Thyroid gland (tissue), 4 donors: Measurements from ENCODE around the gene CNRIP1. TPM values are rescaled to one million over a fixed set of nuclear protein-coding genes. Genes with fewer than 3 reads are reported as not detected.
A peak's percentile ranks its signal among the peaks of the same experiment; 100 is the strongest.

Experiments
- DNase-seq, 2 donors: peaks; one replicate each; pipeline ENCODE4 v3.0.0-alpha.2; 2019
- H3K27ac ChIP-seq, 3 donors: fragments of 200-600 bp; sonication (generic); 1 replicate in 2 of 3; 2 replicates in 1 of 3; pipeline ENCODE4 v1.5.1; 2016 to 2019; ENCODE audit warnings: mild to moderate bottlenecking in 1 of 3, moderate library complexity in 1 of 3
- H3K27me3 ChIP-seq: fragments of 200-600 bp; sonication (generic); one replicate; pipeline ENCODE4 v1.5.1; 2019
- H3K36me3 ChIP-seq, 2 donors: fragments of 200-600 bp; sonication (generic); one replicate each; pipeline ENCODE4 v1.5.1; 2016 to 2019
- H3K4me1 ChIP-seq, 2 donors: fragments of 200-600 bp; sonication (generic); one replicate each; pipeline ENCODE4 v1.5.1; 2017 to 2019
- H3K4me3 ChIP-seq, 3 donors: fragments of 200-600 bp; sonication (generic); replicated peaks in 1 of 3; 1 replicate in 2 of 3; 2 replicates in 1 of 3; pipeline ENCODE4 v1.5.1; 2016; ENCODE audit warnings: mild to moderate bottlenecking in 1 of 3
- H3K9me3 ChIP-seq: fragments of 200-600 bp; sonication (generic); one replicate; pipeline ENCODE4 v1.5.1; 2017
- POLR2A ChIP-seq, 2 donors: fragments of 450-650 bp; IDR thresholded peaks; one replicate each; pipeline ENCODE4 v1.6.1; 2017; ENCODE audit warnings: antibody characterized with exemption in 2 of 2, mild to moderate bottlenecking in 2 of 2, moderate library complexity in 1 of 2
- WGBS, 2 donors: methylation state at CpG; one replicate each; pipeline ENCODE4 v1.1.5; 2017; 5-methylcytosine and 5-hydroxymethylcytosine counted together
- intact Hi-C: fragments of 100-400 bp; cut with DNase I; formaldehyde crosslinking; loops from one replicate; pipeline ENCODE4 v1.15.1; 2023
- total RNA-seq, 4 donors: library from RNA; depleted of rRNA; stranded (reverse); fragments of >200 nt; gene quantifications; one replicate each; pipeline ENCODE4 v1.2.3, GENCODE V29; 2016
- TF ChIP-seq, protein P1 (sequence below), 6 experiments: fragments of 200-600 bp in 3 of 6; fragments of 450-650 bp in 3 of 6; sonication (generic) in 3 of 6; IDR thresholded peaks; one replicate each; pipeline ENCODE4 v1.5.1; 2016 to 2019; ENCODE audit warnings: antibody characterized with exemption in 6 of 6, mild to moderate bottlenecking in 2 of 6, inconsistent platforms in 1 of 6, moderate library complexity in 1 of 6

Gene CNRIP1
- total RNA-seq, 4 donors from 2014 or later, result 2.5 to 25.7 (median 17.1) TPM

DNA sequence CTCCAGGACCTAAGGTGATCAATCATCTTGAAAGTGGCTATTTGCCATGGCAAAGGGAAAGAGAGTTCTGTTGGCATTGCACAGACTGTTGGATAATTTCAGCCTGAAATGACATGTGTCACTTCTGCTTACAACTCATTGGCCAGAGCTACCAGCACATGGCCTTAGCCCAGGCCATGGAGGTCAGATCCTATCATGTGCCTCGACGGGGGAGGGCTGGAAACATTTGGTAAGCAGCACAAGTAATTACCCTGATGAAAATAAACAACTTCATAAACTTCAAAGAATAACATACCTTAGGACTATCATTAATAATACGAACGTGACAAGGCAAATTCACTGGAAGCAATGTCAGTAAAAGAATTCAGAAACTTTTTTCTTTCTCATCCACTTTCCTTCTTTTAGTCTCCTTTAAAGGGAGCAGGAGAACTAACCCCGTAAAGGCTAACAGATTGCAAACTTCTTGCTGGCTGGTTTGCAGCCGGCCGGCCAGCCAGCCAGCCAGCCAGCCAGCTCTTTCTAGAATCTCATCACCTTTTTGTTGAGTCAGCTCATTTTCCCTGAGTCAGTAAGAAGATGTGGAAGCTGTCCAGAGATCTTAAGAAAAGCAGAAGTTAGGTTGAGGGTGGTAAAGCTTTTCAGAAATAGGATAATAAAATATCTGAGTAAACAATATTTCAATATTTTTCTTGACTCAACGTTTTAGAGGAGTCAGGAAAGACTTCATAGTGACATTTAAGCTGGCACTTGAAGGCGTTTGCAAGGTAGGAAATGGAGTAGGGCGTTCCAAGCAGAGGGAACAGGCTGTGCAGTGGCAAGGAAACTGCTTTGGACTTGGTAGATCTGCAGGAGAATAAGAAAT lies 31.9 kb downstream of the CNRIP1 start:
- Histone ChIP-seq H3K4me1 (peaks cover 6 to 8% of the 10 kb centered on the region in 2 donors), H3K9me3 (no peaks in the 10 kb centered on the region), H3K27me3 (no peaks in the 10 kb centered on the region), H3K36me3 (no peaks in the 10 kb centered on the region), H3K4me3 (no peak overlapping the region), H3K27ac (peak overlapping the region in 2 of 3 donors; percentile 24 to 29)
- DNase-seq, result peak; percentile 12 to 26
- 34 to 40% methylated on average over 10 of the region's 10 CpGs for WGBS, 2 donors
- intact Hi-C loops, result loop anchor here (5.0 to 10.0 kb wide), 2 partner anchors 93 to 166 kb away; no protein-coding TSS in a partner anchor
- TF ChIP-seq, protein P1, sequence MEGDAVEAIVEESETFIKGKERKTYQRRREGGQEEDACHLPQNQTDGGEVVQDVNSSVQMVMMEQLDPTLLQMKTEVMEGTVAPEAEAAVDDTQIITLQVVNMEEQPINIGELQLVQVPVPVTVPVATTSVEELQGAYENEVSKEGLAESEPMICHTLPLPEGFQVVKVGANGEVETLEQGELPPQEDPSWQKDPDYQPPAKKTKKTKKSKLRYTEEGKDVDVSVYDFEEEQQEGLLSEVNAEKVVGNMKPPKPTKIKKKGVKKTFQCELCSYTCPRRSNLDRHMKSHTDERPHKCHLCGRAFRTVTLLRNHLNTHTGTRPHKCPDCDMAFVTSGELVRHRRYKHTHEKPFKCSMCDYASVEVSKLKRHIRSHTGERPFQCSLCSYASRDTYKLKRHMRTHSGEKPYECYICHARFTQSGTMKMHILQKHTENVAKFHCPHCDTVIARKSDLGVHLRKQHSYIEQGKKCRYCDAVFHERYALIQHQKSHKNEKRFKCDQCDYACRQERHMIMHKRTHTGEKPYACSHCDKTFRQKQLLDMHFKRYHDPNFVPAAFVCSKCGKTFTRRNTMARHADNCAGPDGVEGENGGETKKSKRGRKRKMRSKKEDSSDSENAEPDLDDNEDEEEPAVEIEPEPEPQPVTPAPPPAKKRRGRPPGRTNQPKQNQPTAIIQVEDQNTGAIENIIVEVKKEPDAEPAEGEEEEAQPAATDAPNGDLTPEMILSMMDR (IDR thresholded peaks at IDR 0.05), result no peak
- no peak for TF ChIP-seq POLR2A (IDR thresholded peaks at IDR 0.05)

DNA sequence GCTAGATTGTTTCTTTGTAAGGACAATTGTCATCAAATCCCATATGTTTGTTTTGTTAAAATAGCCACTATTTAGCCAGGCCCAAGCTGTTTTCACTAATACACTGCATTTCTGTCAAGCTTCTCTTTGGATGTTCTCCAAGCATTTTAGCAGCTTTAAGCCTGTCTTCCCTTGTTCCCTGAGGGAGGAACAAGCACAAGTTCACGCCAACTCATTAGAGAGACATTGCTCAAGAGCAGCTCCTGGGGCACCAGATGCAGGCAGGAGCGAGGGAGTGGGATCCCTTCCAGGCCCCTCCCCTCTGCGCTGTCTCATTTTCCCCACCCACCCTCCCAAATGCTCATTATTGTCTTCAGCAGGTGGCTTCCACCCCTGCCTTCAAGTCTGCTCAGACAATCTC lies 34.9 kb downstream of the CNRIP1 start:
- DNase-seq, result no peak
- H3K4me1 ChIP-seq, result peaks cover 6 to 10% of the 10 kb centered on the region in 2 donors
- 58 to 59% methylated on average over 3 of the region's 3 CpGs for WGBS, 2 donors
- TF ChIP-seq POLR2A (IDR thresholded peaks at IDR 0.05), result no peak
- TF ChIP-seq, protein P1 (IDR thresholded peaks at IDR 0.05), result no peak
- no peaks in the 10 kb centered on the region for H3K36me3 ChIP-seq
- no peaks in the 10 kb centered on the region for H3K9me3 ChIP-seq
- no peak overlapping the region for H3K27ac ChIP-seq
- intact Hi-C loops, result loop anchor here (5.0 to 10.0 kb wide), 2 partner anchors 90 to 163 kb away; no protein-coding TSS in a partner anchor
- H3K4me3 ChIP-seq, result no peak overlapping the region
- H3K27me3 ChIP-seq, result no peaks in the 10 kb centered on the region

DNA sequence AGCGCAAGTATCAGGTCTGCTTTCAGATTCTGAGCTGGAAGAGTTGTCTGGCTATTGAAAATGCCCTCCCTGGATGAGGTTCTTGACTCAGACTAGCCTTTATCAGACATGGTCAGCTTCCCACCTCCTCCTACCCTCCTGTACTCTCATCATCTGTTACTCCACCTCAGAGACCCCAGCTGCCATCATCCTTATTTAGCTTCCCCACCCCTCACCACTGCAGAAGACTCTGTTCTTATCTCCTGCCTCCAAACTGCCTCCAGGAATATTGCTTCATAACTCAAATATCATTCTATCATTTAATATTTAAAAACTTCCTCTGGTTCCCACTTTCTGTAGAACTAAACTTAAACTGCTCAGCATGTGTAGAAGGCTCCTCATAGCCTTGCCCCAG lies 36.3 kb downstream of the CNRIP1 start:
- no peak overlapping the region for H3K4me3 ChIP-seq
- H3K27me3 ChIP-seq, result no peaks in the 10 kb centered on the region
- DNase-seq, result no peak
- no peaks in the 10 kb centered on the region for H3K36me3 ChIP-seq
- intact Hi-C loops, result loop anchor here (10.0 kb wide), 1 partner anchor 89 kb away; no protein-coding TSS in a partner anchor
- H3K4me1 ChIP-seq, result peaks cover 6 to 10% of the 10 kb centered on the region in 2 donors
- no peaks in the 10 kb centered on the region for H3K9me3 ChIP-seq
- WGBS, 2 donors, result 97 to 100% methylated on average over 1 of the region's 1 CpG
- no peak for TF ChIP-seq POLR2A (IDR thresholded peaks at IDR 0.05)
- TF ChIP-seq, protein P1 (IDR thresholded peaks at IDR 0.05), result no peak
- no peak overlapping the region for H3K27ac ChIP-seq

DNA sequence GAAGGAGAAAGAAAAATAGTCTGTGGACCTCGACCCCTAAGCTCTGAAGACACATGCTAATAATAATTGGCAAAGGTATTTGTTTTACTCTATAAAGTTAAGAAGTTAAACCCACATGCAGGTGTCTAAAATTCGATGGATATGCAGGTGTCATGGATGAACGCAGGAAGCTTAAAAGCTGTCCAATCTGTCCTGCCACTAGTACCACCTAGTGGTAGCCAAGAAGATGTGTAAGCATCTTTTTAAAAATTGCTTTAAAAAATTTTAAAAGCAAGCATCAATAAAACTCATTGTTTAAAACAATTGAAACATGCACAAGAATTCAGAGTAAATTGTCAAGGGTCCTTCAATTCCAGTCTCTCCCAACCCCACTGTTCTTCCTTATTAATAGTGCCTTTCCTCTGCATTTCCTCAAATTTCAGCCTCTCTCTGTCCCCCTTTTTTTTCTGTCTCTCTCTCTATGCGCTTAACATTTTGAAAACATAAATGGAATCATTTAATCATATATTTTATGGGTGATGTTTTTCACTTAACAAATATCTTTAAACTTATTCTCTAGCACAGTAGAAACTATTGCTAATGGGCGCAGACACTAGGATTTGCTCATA lies 36.8 kb downstream of the CNRIP1 start:
- Histone ChIP-seq H3K4me3 (no peak overlapping the region), H3K36me3 (no peaks in the 10 kb centered on the region), H3K27me3 (no peaks in the 10 kb centered on the region), H3K27ac (no peak overlapping the region), H3K9me3 (no peaks in the 10 kb centered on the region), H3K4me1 (peaks cover 6 to 7% of the 10 kb centered on the region in 2 donors)
- TF ChIP-seq POLR2A (IDR thresholded peaks at IDR 0.05), result no peak
- TF ChIP-seq, protein P1 (IDR thresholded peaks at IDR 0.05), result peak; percentile 38 to 77 (median 64)
- intact Hi-C loops, result loop anchor here (10.0 kb wide), 1 partner anchor 88 kb away; no protein-coding TSS in a partner anchor
- 38 to 41% methylated on average over 5 of the region's 5 CpGs for WGBS, 2 donors
- DNase-seq, result no peak
